Mesenchymal stem cell (in vitro differentiated cells and primary cell): ENCODE data around the gene PGGHG.

Experiments
- DNase-seq: peaks from one replicate; pipeline ENCODE4 v3.0.0-alpha.2; 2013
- H2AFZ ChIP-seq: one replicate; pipeline ENCODE4 v1.6.1; 2013; ENCODE audit warnings: low read depth, mild to moderate bottlenecking, control low read depth, inconsistent platforms, low read length, moderate library complexity
- H2AK5ac ChIP-seq: 2 replicates; pipeline ENCODE4 v1.6.1; 2013; ENCODE audit warnings: low read length, moderate library complexity, mild to moderate bottlenecking, inconsistent platforms; ENCODE audit not compliant: severe bottlenecking
- H2BK120ac ChIP-seq: one replicate; pipeline ENCODE4 v1.6.1; 2013; ENCODE audit warnings: low read depth, mild to moderate bottlenecking, inconsistent platforms, low read length, moderate library complexity
- H2BK12ac ChIP-seq, 2 experiments: one replicate each; pipeline ENCODE4 v1.6.1; 2013; ENCODE audit warnings: inconsistent platforms in 2 of 2, low read length in 2 of 2, mild to moderate bottlenecking in 2 of 2, moderate library complexity in 2 of 2, control low read depth in 1 of 2
- H2BK15ac ChIP-seq: one replicate; pipeline ENCODE4 v1.6.1; 2013; ENCODE audit warnings: mild to moderate bottlenecking, low read depth, inconsistent platforms; ENCODE audit not compliant: poor library complexity, severe bottlenecking
- H2BK5ac ChIP-seq: 2 replicates; pipeline ENCODE4 v1.6.1; 2013; ENCODE audit warnings: low read depth, mild to moderate bottlenecking, low read length, control low read depth, inconsistent platforms; ENCODE audit not compliant: poor library complexity, severe bottlenecking
- H3K14ac ChIP-seq, 2 experiments: one replicate each; pipeline ENCODE4 v1.6.1; 2013; ENCODE audit warnings: inconsistent platforms in 2 of 2, low read length in 2 of 2, control low read depth in 1 of 2, mild to moderate bottlenecking in 1 of 2, moderate library complexity in 1 of 2
- H3K18ac ChIP-seq, 2 experiments: one replicate each; pipeline ENCODE4 v1.6.1; 2013; ENCODE audit warnings: inconsistent platforms in 2 of 2, low read length in 2 of 2, control low read depth in 1 of 2, low read depth in 1 of 2, mild to moderate bottlenecking in 1 of 2
- H3K23ac ChIP-seq, 2 experiments: one replicate each; pipeline ENCODE4 v1.6.1; 2013; ENCODE audit warnings: inconsistent platforms in 2 of 2, low read length in 2 of 2, mild to moderate bottlenecking in 2 of 2, moderate library complexity in 2 of 2, control low read depth in 1 of 2
- H3K27ac ChIP-seq: 2 replicates; pipeline ENCODE4 v1.5.1; 2013; ENCODE audit warnings: mild to moderate bottlenecking, moderate library complexity, low read length, control low read depth, inconsistent platforms; ENCODE audit not compliant: poor library complexity, severe bottlenecking
- H3K27me3 ChIP-seq, 2 experiments: 2 replicates each; pipeline versions ENCODE4 v1.6.1 to v1.7.0; 2013; ENCODE audit warnings: low read length in 2 of 2, mild to moderate bottlenecking in 2 of 2, moderate library complexity in 2 of 2, control low read depth in 1 of 2, inconsistent platforms in 1 of 2; ENCODE audit not compliant: control insufficient read depth in 1 of 2, insufficient read depth in 1 of 2
- H3K36me3 ChIP-seq, 2 experiments: 2 replicates each; pipeline versions ENCODE4 v1.6.1 to v1.7.0; 2013; ENCODE audit warnings: low read length in 2 of 2, control low read depth in 1 of 2, inconsistent platforms in 1 of 2, low read depth in 1 of 2, mild to moderate bottlenecking in 1 of 2; ENCODE audit not compliant: insufficient read depth in 2 of 2, control insufficient read depth in 1 of 2
- H3K4ac ChIP-seq, 2 experiments: one replicate each; pipeline ENCODE4 v1.6.1; 2013; ENCODE audit warnings: inconsistent platforms in 2 of 2, low read length in 2 of 2, mild to moderate bottlenecking in 2 of 2, moderate library complexity in 2 of 2, control low read depth in 1 of 2, low read depth in 1 of 2
- H3K4me1 ChIP-seq: 2 replicates; pipeline ENCODE4 v1.6.1; 2013; ENCODE audit warnings: low read depth, low read length, control low read depth; ENCODE audit not compliant: control insufficient read depth, insufficient read depth
- H3K4me2 ChIP-seq: 2 replicates; pipeline ENCODE4 v1.6.1; 2013; ENCODE audit warnings: low read length, mild to moderate bottlenecking, inconsistent platforms; ENCODE audit not compliant: poor library complexity, severe bottlenecking
- H3K4me3 ChIP-seq, 2 experiments: 2 replicates each; pipeline versions ENCODE4 v1.5.1 to v1.7.0; 2013; ENCODE audit warnings: low read length in 2 of 2, mild to moderate bottlenecking in 2 of 2, control low read depth in 1 of 2, low read depth in 1 of 2; ENCODE audit not compliant: insufficient read depth in 1 of 2
- H3K79me1 ChIP-seq: replicated peaks from 2 replicates; pipeline ENCODE4 v1.6.1; 2013; ENCODE audit warnings: mild to moderate bottlenecking, control low read depth, low read length, inconsistent platforms; ENCODE audit not compliant: poor library complexity, severe bottlenecking
- H3K9ac ChIP-seq: 2 replicates; pipeline ENCODE4 v1.7.0; 2013; ENCODE audit warnings: mild to moderate bottlenecking, low read length, moderate library complexity
- H3K9me3 ChIP-seq: 2 replicates; pipeline ENCODE4 v1.7.0; 2013; ENCODE audit warnings: mild to moderate bottlenecking, low read length; ENCODE audit not compliant: control insufficient read depth
- H4K8ac ChIP-seq: one replicate; pipeline ENCODE4 v1.6.1; 2013; ENCODE audit warnings: inconsistent platforms, mild to moderate bottlenecking, low read length, moderate library complexity
- H4K91ac ChIP-seq: one replicate; pipeline ENCODE4 v1.6.1; 2013; ENCODE audit warnings: mild to moderate bottlenecking, low read length, inconsistent platforms
- WGBS: methylation state at CpG from one replicate; pipeline ENCODE4 v1.1.7; 2013; ENCODE audit warnings: mixed read lengths; 5-methylcytosine and 5-hydroxymethylcytosine counted together

PGGHG gene

DNA sequence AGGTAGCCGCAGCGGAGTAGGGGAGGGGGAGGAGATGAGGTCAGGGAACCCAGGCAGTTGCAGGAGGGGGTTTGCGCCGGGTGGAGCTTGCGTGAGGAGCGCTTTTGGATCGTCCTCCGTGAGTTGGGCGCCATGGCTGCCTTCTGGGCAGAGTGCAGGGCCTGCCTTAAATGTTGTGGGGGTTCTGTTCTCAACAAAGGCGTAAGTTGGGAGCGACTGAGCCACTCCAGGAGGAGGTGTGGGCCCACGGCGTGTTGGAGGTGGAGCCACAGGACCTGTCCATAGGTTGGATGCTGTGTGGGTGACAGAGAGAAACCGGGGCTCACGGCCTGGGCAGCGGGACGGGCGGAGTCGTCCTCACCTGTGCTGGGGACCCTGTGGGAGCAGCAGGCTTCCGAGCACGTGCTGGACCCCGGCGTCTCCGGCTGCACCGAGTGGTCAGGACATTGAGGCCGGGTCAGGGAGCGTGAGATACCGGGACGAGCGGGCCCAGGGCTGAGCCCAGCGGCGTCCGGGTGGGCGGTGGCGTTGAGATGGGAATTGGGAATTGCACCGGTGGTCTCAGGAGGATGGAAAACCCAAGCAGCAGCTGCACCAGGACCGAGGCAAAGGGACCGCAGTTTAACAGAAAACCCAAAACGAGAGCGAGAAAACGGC is 977 bp upstream of the PGGHG start:
- DNase-seq = no peak
- H4K8ac ChIP-seq = no peak overlapping the region
- peak overlapping the region; percentile 66 to 75 for H3K4me3 ChIP-seq
- H3K9me3 ChIP-seq = no peaks in the 10 kb centered on the region
- no peak overlapping the region for H2BK120ac ChIP-seq
- peak overlapping the region in 1 of 2 experiments; percentile 41 for H3K14ac ChIP-seq
- H3K79me1 ChIP-seq = peaks cover 9% of the 10 kb centered on the region
- H2AK5ac ChIP-seq = no peak overlapping the region
- H3K4me2 ChIP-seq = peak overlapping the region; percentile 84
- no peak overlapping the region for H3K4ac ChIP-seq
- no peak overlapping the region for H2BK5ac ChIP-seq
- H3K27ac ChIP-seq = no peak overlapping the region
- no peak overlapping the region for H4K91ac ChIP-seq
- peaks cover 33% of the 10 kb centered on the region for H3K4me1 ChIP-seq
- peak overlapping the region in 1 of 2 experiments; percentile 67 for H3K23ac ChIP-seq
- H3K9ac ChIP-seq = peak overlapping the region; percentile 53
- H2AFZ ChIP-seq = no peak overlapping the region
- H3K18ac ChIP-seq = peak overlapping the region in 1 of 2 experiments; percentile 18
- peaks cover 0 to 28% of the 10 kb centered on the region in 2 experiments for H3K36me3 ChIP-seq
- WGBS = 41% methylated on average over 41 of the region's 41 CpGs
- H3K27me3 ChIP-seq = peaks cover 11 to 47% of the 10 kb centered on the region in 2 experiments
- H2BK12ac ChIP-seq = peak overlapping the region in 1 of 2 experiments; percentile 15
- H2BK15ac ChIP-seq = peak overlapping the region; percentile 33

DNA sequence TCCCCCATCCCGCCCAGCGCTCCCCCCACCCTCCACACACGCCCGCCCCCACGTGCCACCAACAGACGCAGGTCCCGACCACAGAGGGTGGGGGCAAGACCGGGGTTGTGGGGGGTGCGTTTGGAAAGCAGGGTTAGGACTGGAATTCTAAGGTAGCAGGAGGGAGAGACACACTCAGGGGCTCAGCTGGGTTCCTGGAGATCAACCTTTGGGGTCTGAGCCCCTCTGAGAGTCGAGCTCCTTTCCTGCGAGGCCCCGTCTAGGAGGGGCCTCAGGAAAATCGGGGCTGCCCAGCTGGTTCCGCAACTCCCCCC is 429 bp downstream of the PGGHG start:
- WGBS = 40% methylated on average over 9 of the region's 14 CpGs
- Histone ChIP-seq H2BK15ac (peak overlapping the region; percentile 15), H3K27me3 (peaks cover 11 to 35% of the 10 kb centered on the region in 2 experiments), H3K9ac (no peak overlapping the region), H3K4me1 (peaks cover 38% of the 10 kb centered on the region), H4K91ac (no peak overlapping the region), H2BK5ac (no peak overlapping the region), H3K36me3 (peaks cover 0 to 42% of the 10 kb centered on the region in 2 experiments), H3K18ac (peak overlapping the region in 1 of 2 experiments; percentile 42), H3K4me2 (peak overlapping the region; percentile 35), H3K14ac (no peak overlapping the region), H2BK120ac (peak overlapping the region; percentile 67), H3K4ac (peak overlapping the region in 1 of 2 experiments; percentile 59), H3K9me3 (no peaks in the 10 kb centered on the region), H3K27ac (no peak overlapping the region), H2BK12ac (peak overlapping the region in 1 of 2 experiments; percentile 78), H2AK5ac (peak overlapping the region; percentile 19), H3K4me3 (peak overlapping the region; percentile 49 to 66), H3K23ac (no peak overlapping the region), H2AFZ (no peak overlapping the region), H3K79me1 (peaks cover 9% of the 10 kb centered on the region), H4K8ac (no peak overlapping the region)
- DNase-seq = no peak

DNA sequence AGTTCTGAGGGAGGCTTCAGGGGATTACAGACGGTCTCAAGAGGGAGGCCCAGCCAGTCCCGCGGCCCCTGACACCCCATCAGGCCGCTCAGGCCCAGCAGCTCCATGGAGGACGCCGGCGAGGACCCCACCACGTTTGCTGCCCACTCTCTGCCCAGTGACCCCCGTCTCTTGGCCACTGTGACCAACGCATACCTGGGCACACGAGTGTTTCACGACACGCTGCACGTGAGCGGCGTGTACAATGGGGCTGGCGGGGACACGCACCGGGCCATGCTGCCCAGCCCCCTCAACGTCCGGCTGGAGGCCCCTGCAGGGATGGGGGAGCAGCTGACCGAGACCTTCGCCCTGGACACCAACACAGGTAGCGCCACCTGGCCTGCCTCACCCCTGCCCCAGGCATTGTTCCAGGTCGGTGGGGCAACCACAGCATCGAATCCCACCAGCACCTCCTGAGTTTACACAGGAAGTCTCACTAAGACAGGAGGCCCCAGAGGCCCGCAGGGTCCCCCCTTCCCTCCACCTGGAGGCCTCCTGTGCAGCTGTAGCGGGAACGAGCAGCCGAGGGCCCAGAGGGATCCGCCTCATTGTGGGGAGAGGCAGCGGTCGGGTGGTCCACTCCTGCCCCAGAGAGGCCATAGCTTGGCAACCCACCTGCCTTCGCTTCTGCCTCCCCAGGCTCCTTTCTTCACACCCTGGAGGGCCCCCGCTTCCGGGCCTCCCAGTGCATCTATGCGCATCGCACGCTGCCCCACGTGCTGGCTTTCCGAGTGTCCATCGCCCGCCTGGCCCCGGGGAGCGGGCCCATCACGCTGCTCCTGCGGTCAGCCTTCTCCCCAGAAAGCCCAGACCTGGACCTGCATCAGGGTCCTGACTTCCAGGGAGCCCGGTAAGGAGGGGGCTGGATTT is 1.0 kb downstream of the PGGHG start:
- H3K36me3 ChIP-seq = peaks cover 0 to 48% of the 10 kb centered on the region in 2 experiments
- H3K27me3 ChIP-seq = peaks cover 11 to 34% of the 10 kb centered on the region in 2 experiments
- peak overlapping the region; percentile 35 for H3K4me2 ChIP-seq
- peaks cover 9% of the 10 kb centered on the region for H3K79me1 ChIP-seq
- H3K9me3 ChIP-seq = no peaks in the 10 kb centered on the region
- peak overlapping the region; percentile 2 to 59 for H3K4ac ChIP-seq
- H3K27ac ChIP-seq = no peak overlapping the region
- no peak overlapping the region for H3K23ac ChIP-seq
- H2AFZ ChIP-seq = no peak overlapping the region
- no peak for DNase-seq
- H3K14ac ChIP-seq = peak overlapping the region in 1 of 2 experiments; percentile 93
- 91% methylated on average over 48 of the region's 48 CpGs for WGBS
- H3K9ac ChIP-seq = no peak overlapping the region
- H2BK15ac ChIP-seq = peak overlapping the region; percentile 41
- H3K4me3 ChIP-seq = peak overlapping the region in 1 of 2 experiments; percentile 49
- peak overlapping the region; percentile 29 for H4K8ac ChIP-seq
- peak overlapping the region; percentile 92 for H4K91ac ChIP-seq
- H2BK5ac ChIP-seq = no peak overlapping the region
- peak overlapping the region; percentile 67 for H2BK120ac ChIP-seq
- H3K18ac ChIP-seq = peak overlapping the region in 1 of 2 experiments; percentile 42
- peaks cover 37% of the 10 kb centered on the region for H3K4me1 ChIP-seq
- H2BK12ac ChIP-seq = peak overlapping the region in 1 of 2 experiments; percentile 78
- H2AK5ac ChIP-seq = peak overlapping the region; percentile 19
